ENCODE data around the gene SECISBP2L. TPM values are rescaled to one million over a fixed set of nuclear protein-coding genes. Genes with fewer than 3 reads are reported as not detected.
"Not testable (repeated sequence)": the region's sequence is repeated elsewhere in the genome, so short reads cannot be mapped to it uniquely, and the experiment has no call there.

Gene SECISBP2L
- total RNA-seq, 1 donor from 2014 or later = 21.0 TPM

DNA sequence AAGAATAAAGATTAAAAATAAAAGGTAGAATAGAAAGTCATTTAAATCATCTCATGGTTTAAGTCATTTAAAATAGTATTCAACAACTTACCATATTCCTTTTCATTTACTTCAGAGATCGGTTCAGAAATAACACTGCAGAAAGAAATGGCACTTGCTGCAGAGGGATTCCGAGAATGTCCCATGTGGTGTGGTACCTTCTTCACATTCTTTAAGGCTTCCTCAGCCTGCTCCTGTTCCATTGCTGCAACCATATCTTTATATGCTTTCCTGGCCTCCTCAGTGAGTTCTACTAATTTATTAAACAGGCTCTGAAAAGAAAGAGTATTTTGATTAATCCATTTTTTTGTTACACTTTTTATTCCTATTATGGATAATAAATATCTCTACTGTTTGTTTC lies 50.0 kb downstream of the SECISBP2L start:
- ATAC-seq (no peak), DNase-seq (ENCODE audit: low spot score) (no peak)

DNA sequence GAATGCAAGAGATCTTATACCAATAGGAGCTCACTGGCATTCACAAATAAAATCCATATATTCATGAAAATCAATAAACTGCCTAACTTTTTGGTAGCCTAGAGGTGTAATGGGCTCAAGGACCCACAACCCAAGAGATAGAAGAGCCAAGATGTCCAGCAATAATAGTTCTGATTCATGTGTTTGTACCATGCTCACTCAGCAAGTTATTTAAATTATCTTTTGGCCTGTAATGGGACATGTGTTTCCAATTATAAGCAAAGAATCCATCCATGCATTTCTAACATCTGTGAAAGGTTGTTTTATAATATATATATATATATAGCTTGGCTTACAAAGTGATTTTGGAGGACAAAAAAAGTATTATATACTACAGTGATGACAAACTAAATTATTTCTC lies 52.9 kb downstream of the SECISBP2L start:
- DNase-seq (ENCODE audit: low spot score) (no peak), ATAC-seq (no peak)

GRCh38 chr15:48992545-48992944 lies 53.7 kb downstream of the SECISBP2L start:
- ATAC-seq (peak; percentile 41), DNase-seq (ENCODE audit: low spot score) (no peak)

GRCh38 chr15:48992096-48992495 lies 54.1 kb downstream of the SECISBP2L start:
- ATAC-seq = no peak

GRCh38 chr15:48989170-48989569 lies 57.1 kb downstream of the SECISBP2L start:
- no peak for ATAC-seq
- no peak for DNase-seq (ENCODE audit: low spot score)

More at GRCh38 chr15:48992096-48992495, 54.1 kb downstream of the SECISBP2L start:
- DNase-seq (ENCODE audit: low spot score) = no peak

DNA sequence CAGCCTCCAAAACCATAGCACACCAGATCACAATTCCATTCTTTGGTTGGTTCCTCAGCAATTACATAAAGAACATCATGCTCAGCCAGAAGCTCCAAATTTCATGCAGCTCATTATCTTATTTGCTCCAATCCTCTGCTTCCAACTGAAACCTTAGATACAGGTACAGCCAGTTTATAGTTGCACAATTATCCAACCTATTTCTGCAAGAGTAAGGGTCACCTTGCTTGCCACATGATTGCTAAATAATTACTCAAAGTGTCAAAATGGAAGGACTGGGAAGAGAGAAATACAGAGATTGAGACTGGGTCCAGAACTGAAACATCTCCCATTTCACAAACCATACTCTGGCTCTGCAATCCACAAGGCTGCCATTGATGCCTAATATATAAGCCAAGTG lies 59.1 kb downstream of the SECISBP2L start:
- DNase-seq (ENCODE audit: low spot score) (no peak), ATAC-seq (peak; percentile 83)

- no peak for DNase-seq (ENCODE audit: low spot score)
- peak; percentile 35 for ATAC-seq
These were observed 60.0 kb downstream of the SECISBP2L start for GRCh38 chr15:48986240-48986639.

GRCh38 chr15:48985516-48985915 lies 60.7 kb downstream of the SECISBP2L start:
- DNase-seq (ENCODE audit: low spot score) (no peak), ATAC-seq (no peak)

DNA sequence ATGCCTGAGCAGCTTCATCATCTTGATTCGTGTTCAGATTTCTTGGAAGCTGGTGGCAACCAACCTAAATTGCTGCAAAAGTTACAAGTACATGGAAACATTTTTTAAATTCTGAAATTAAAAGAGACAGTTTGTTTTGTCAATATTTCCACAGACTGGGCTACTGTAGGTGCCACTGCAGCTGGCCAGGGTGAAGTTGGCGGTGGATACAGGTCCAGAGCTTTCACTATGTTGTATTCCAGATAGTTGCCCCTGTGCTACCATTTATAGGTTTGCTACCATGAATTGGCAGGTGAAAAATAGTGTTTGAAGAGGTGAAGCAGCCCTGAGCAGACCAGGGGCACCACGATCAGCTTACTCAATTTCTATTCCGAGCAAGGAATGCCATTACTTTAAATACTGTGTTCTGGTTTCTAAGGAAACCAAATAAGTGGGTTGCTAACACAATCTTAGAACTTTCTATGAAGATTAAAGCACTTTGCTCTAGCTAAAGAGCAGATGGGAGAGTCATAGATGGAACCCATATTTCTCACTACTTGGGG lies 61.4 kb downstream of the SECISBP2L start:
- DNase-seq (ENCODE audit: low spot score) (no peak), ATAC-seq (peak; percentile 49)

DNA sequence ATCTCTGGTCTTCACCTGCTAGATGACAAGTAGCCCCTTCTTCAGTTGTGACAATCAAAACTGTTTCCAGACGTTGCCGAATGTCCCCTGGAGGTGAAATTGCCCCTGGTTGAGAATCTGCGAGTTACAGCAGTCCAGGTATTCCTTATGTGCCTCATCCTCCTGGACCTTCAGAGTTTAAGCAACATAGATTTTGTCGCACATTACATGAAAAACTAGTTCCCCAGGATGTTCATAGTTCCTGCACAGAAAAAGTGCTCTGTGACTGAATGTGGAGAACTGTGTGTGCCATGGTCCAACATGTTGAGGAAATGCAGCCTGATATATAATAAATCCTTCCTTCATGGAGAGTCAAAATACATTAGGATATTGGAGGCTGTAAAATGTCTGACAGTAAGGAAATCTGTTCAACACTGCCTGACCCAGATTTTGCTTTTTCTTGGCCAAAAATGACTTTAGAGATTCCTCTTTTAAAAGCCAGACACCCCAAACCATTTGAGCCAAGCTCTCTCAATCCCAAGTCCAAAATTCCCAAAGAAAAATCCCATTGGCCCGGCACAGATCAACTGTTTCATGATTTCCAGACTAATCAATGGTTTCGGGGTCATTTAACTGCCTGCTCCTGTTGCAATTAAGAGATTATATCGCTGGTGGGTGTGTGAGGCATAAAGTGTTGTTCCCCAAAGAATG lies 62.1 kb downstream of the SECISBP2L start:
- peak; percentile 12 for ATAC-seq
- no peak for DNase-seq (ENCODE audit: low spot score)

DNA sequence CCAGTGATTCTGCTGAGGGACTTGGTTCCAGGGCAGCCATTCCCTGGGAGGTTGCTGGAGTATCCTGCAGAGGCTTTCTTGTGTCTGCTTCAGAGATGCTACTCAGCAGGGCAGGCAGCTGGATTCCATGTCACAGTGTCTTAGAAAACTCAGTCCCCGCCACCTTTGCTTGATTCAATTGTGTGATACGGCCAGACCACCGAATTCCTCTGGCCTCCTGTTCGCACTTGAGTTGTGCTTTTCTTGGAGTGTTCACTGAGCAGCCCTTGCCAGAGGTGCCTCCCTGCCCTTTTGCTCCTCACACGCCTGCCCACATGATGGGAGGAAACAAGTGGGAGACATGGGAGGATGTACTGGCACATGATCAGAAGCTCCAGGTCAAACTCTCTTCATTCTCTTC lies 62.9 kb downstream of the SECISBP2L start:
- no peak for DNase-seq (ENCODE audit: low spot score)
- ATAC-seq = no peak

DNA sequence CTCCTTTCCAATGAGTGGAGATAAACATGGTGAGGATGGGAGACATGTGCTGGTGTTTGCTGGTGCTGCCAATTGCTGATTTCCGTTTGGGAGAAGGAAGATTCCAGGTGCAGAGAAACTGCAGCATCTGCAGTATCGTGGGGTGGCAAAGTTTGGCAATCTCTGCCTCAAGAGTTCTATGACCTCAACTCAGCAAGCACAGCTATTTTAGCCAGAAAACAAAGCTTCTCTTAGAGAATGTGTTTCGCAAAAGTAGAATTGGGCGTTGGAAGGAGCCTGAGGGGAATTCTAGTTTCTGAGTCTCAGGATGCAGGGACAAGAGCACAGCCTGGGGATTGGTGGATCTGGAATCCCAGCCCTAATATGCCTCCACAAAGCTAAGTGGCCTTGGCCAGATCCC lies 64.3 kb downstream of the SECISBP2L start:
- peak; percentile 54 for ATAC-seq
- no peak for DNase-seq (ENCODE audit: low spot score)

DNA sequence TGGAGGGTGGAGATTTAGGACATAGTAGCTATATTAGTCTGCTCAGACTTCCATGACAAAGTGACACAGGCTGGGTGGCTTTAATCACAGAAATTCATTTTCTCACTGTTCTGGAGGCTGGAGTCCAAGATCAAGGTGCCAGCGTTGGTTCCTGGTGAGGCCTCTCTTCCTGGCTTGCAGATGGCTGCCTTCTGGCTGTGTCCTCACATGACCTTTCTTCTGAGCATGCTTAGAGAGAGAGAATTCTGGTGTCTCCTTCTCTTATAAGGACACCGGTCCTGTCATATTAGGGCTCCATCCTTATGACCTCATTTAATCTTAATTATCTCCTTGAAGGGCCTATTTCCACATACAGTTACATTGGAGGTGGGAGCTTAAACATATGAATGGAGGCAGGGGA lies 67.6 kb downstream of the SECISBP2L start:
- no peak for ATAC-seq
- no peak for DNase-seq (ENCODE audit: low spot score)

GRCh38 chr15:48976444-48977088 lies 69.7 kb downstream of the SECISBP2L start:
- peak; percentile 58 for ATAC-seq

DNA sequence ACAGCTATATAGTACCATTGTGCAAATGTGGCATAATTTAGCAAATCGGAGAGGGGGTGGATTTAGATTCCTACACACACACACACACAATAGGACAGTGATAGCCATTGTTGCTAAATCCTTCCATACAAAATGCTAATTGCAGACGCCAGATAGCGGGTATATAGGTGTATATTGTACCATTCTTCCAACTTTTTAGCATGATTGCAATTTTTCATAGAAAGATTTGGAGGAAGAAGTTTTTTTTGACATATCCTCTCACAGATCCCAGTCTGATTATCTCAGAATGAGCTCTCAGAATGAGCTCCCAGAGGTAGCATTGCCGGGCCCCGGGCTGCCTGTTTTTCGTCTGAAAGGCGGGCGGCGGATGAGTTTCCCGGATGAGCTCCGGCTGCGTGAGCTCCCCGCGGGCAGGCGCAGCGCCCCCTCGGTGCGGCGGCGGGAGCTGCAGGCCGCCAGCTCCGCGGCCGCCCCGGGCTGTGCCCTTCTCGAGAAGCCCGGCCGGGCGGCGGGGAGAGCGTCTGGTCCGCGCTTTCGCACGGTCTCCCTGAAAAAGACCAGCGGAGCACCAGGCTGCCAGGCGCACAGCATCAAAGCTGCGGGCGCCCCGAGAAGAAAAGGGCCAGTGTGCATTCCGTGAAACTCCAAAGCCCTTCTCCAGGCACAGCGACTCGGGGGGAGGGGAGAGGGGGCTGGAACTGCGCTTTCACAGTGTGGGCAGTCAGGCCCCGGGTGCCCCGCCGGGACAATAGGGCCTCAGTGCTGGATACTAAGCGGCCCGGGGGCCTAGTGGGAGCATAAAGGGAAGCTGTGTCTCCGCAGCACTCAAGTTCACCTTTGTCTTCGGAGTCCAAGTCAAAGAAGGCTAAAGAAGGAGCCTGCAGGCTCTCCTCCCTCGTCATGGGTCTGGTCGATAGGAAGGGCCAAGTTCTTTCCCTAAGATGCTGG lies 70.5 kb downstream of the SECISBP2L start:
- DNase-seq (ENCODE audit: low spot score) (peak; percentile 76), ATAC-seq (peak; percentile 98)

More at GRCh38 chr15:48976444-48977088, 69.7 kb downstream of the SECISBP2L start:
- no peak for DNase-seq (ENCODE audit: low spot score)

GRCh38 chr15:48974882-48975281 lies 71.4 kb downstream of the SECISBP2L start:
- ATAC-seq (no peak), DNase-seq (ENCODE audit: low spot score) (no peak)

DNA sequence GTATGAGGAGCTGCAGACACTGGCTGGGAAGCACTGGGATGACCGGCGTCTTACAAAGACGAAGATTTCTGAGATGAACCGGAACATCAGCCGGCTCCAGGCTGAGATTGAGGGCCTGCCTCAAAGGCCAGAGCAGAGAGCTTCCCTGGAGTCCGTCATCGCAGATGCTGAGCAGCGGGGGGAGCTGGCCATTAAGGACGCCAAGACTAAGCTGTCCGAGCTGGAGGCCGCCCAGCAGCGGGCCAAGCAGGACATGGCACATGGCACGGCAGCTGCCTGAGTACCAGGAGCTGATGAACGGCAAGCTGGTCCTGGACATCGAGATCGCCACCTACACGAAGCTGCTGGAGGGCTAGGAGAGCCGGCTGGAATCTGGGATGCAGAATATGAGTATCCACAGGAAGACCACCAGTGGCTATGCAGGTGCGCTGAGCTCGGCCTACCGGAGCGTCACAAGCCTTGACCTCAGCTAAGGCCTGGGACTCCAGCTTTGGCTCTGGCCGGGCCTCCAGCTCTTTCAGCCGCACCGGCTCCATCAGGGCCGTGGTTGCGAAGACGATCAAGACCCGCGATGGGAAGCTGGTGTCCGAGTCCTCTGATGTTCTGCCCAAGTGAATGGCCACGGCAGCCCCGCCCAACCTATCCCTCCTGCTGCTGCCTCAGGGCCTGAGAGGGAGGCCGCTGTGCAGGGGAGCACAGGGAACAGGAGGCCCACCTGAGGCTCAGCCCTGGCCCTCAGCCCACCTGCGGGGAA lies 73.3 kb downstream of the SECISBP2L start:
- ATAC-seq = no peak
- no peak for DNase-seq (ENCODE audit: low spot score)

- not testable (repeated sequence) for ATAC-seq; DNase-seq (ENCODE audit: low spot score)
These were observed 75.3 kb downstream of the SECISBP2L start for GRCh38 chr15:48970926-48971325.

GRCh38 chr15:48968066-48968465 lies 78.2 kb downstream of the SECISBP2L start:
- DNase-seq (ENCODE audit: low spot score) = no peak
- no peak for ATAC-seq

GRCh38 chr15:48967336-48967735 lies 78.9 kb downstream of the SECISBP2L start:
- ATAC-seq (no peak), DNase-seq (ENCODE audit: low spot score) (no peak)
